GM10248 (cell line): ENCODE measurements around the gene ACKR4.

ENCODE experiments used
- CTCF ChIA-PET: fragments of 300-600 bp; sonication (Branson Sonifier 250); formaldehyde crosslinking; extraction: SDS; loops from one replicate; lab custom pipeline; 2021; ENCODE audit warnings: antibody characterized with exemption; lab: Yijun Ruan, JAX
- POLR2A ChIA-PET: fragments of 350-650 bp; sonication (Branson Sonifier 250); formaldehyde crosslinking; extraction: SDS; loops from one replicate; lab custom pipeline; 2020; ENCODE audit warnings: antibody characterized with exemption; lab: Yijun Ruan, JAX
- DNase-seq: peaks from one replicate; pipeline ENCODE4 v3.0.0; 2012; ENCODE audit errors: extremely low spot score
- TF ChIP-seq, protein P1 (sequence below): IDR thresholded peaks from 2 replicates; pipeline ENCODE4 v1.5.1; 2012; ENCODE audit warnings: mild to moderate bottlenecking, low read depth; ENCODE audit errors: extremely low read depth, missing control alignments, control extremely low read depth

The ACKR4 gene

DNA sequence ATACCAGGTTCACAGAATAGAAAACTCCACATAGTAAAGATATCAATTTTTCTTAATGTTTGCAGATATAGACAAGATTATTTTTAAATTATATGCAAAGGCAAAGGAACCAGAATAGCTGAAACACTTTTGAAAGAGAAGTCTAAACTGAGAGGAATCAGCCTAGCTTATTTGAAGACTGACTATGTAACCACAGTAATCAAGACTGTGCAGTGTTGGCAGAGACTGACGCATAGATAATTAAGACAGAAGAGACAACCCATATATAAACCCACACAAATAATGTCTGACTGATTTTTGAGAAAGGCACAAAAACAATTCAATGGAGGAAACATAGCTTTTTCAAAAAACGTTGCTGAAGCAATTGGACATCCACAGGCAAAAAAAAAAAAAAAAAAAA is 28.6 kb upstream of the ACKR4 start:
- CTCF ChIA-PET = interaction anchor here (1.3 to 2.7 kb wide), 3 partner anchors 22 to 42 kb away, joined by 3 to 9 read pairs (median 4); no protein-coding TSS in a partner anchor
- DNase-seq = no peak
- POLR2A ChIA-PET = no interaction called here
- TF ChIP-seq, protein P1, sequence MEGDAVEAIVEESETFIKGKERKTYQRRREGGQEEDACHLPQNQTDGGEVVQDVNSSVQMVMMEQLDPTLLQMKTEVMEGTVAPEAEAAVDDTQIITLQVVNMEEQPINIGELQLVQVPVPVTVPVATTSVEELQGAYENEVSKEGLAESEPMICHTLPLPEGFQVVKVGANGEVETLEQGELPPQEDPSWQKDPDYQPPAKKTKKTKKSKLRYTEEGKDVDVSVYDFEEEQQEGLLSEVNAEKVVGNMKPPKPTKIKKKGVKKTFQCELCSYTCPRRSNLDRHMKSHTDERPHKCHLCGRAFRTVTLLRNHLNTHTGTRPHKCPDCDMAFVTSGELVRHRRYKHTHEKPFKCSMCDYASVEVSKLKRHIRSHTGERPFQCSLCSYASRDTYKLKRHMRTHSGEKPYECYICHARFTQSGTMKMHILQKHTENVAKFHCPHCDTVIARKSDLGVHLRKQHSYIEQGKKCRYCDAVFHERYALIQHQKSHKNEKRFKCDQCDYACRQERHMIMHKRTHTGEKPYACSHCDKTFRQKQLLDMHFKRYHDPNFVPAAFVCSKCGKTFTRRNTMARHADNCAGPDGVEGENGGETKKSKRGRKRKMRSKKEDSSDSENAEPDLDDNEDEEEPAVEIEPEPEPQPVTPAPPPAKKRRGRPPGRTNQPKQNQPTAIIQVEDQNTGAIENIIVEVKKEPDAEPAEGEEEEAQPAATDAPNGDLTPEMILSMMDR = no peak

DNA sequence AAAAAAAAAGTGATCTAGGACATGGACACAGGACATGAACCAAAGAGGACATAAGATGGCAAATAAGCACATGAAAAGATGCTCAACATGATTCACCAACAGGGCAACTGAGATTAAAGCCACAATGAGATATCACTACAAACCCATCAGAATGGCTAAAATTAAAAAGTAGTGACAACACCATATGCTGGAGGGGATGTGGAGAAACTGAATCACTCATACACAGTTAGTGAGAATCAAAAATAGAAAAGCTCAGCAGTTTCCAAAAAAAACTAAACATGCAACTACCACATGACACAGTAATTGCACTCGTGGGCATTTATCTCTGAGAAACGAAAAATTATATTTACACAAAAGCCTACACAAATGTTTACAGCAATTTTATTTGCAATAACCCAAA is 27.9 kb upstream of the ACKR4 start:
- DNase-seq = no peak
- CTCF ChIA-PET = interaction anchor here (1.3 to 2.7 kb wide), 2 partner anchors 33 to 43 kb away, joined by 3 to 9 read pairs; no protein-coding TSS in a partner anchor

DNA sequence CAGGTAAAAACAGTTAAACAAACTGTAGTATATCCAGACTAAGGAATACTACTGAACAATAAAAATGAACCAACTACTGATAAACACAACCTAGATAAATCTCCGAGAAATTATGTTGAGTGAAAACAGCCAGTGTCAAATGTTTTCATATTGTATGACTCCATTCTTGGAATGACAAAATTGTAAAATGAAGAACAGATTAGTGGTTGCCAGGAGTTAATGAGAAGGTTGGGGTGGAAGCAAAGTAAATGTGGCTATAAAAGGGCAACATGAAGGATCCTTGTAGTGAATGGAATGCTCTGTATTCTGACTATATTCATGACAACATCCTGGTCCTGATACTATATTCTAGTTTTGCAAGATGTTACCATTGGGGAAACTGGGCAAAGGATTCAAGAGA is 27.5 kb upstream of the ACKR4 start:
- TF ChIP-seq, protein P1 = no peak
- POLR2A ChIA-PET = no interaction called here
- no peak for DNase-seq
- CTCF ChIA-PET = interaction anchor here (2.7 kb wide), 1 partner anchor 33 kb away, joined by 9 read pairs; no protein-coding TSS in a partner anchor

More for the DNA sequence above, 27.9 kb upstream of the ACKR4 start:
- TF ChIP-seq, protein P1 = no peak
- POLR2A ChIA-PET = no interaction called here

DNA sequence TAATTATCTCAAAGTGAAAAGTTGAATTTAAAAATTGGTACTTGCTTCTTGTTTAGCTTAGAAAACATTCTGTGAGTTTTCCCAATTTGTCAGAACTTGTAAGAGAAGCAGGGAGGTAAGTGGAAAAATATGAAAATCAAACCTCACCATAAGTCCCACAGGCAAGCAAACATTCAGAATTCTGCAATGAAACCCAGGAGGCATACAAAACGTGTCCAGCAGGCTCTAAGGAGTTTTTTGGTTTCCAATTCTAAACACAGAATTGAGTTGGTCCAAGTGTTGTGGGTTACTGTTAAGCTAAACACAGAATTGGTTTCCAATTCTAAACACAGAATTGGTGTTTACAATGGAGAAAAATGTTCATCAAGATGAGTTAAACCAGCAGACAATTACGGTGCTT is 27.1 kb upstream of the ACKR4 start:
- CTCF ChIA-PET = interaction anchor here (2.7 kb wide), 1 partner anchor 34 kb away, joined by 9 read pairs; no protein-coding TSS in a partner anchor
- POLR2A ChIA-PET = no interaction called here
- no peak for DNase-seq
- TF ChIP-seq, protein P1 = no peak

DNA sequence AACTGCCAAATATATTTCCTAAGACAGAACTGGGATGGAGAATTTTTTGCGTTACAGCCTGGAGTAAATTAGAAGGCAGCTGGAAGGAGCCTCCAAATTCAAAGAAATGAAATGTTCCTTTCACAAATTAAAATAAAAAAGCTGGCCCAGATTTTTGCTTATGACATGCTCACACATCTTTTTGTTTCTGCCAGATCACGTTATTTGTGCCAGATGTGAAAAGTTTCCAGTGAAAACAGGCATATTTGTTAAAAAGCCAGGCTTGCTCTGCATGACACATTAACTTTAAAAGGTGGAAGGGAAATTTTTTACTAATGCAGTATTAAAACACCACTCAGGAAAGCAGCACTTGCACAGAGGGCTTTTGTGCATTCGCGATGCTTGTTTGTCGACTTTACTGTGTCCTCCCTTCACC is 23.3 kb upstream of the ACKR4 start:
- CTCF ChIA-PET = interaction anchor here (1.4 kb wide), 1 partner anchor 38 kb away, joined by 4 read pairs; no protein-coding TSS in a partner anchor
- no peak for DNase-seq
- POLR2A ChIA-PET = no interaction called here
- TF ChIP-seq, protein P1 = no peak

DNA sequence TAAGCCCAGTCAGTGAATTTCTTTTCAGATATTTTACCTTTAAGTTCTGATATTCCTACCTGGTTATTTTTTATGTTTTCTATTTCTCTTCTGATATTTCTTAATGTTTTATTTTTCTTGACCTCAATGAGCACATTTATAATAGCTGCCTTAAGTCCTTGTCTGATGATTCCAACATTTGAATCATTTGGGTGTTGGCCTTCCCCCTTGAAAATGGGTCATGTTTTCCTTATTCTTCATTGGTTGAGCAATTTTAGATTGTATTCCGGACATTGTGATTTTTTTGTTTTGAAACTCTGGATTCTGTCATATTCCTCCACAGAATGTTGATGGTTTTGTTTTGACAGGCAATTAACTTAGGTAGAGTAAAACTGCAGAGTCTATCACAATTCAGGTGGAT is 9.7 kb upstream of the ACKR4 start:
- CTCF ChIA-PET = no interaction called here
- DNase-seq = no peak
- POLR2A ChIA-PET = no interaction called here
- TF ChIP-seq, protein P1 = no peak
